Transverse colon (tissue), 4 donors: ENCODE measurements around the gene TMEM273.

Experiments used
- CTCF ChIP-seq, 5 experiments: fragments of 200-600 bp in 3 of 5; fragments of 450-650 bp in 2 of 5; sonication (generic) in 3 of 5; IDR thresholded peaks; 1 replicate in 2 of 5; 2 replicates in 3 of 5; pipeline ENCODE4 v1.5.1; 2016 to 2017; ENCODE audit warnings: antibody characterized with exemption in 5 of 5, inconsistent platforms in 3 of 5, mild to moderate bottlenecking in 2 of 5, moderate library complexity in 1 of 5
- EP300 ChIP-seq: sonication (generic); formaldehyde crosslinking; IDR thresholded peaks from one replicate; pipeline ENCODE4 v1.6.1; 2017; ENCODE audit warnings: antibody characterized with exemption, low read depth
- POLR2A ChIP-seq: fragments of 450-650 bp; IDR thresholded peaks from one replicate; pipeline ENCODE4 v1.6.1; 2016; ENCODE audit warnings: antibody characterized with exemption, mild to moderate bottlenecking, moderate library complexity
- POLR2AphosphoS5 ChIP-seq, 3 donors: sonication (generic); formaldehyde crosslinking; IDR thresholded peaks; one replicate each; pipeline ENCODE4 v1.6.1; 2016; ENCODE audit warnings: antibody characterized with exemption in 3 of 3

GRCh38 chr10:49152663-49153062, 35.5 kb downstream of the TMEM273 start:
- TF ChIP-seq CTCF (IDR thresholded peaks at IDR 0.05) = no peak
- no peak for TF ChIP-seq POLR2A
- TF ChIP-seq POLR2AphosphoS5 (IDR thresholded peaks at IDR 0.05) = no peak
- TF ChIP-seq EP300 = no peak
